Spleen (tissue), 11 donors: ENCODE results near the gene HPSE2. TPM values are rescaled to one million over a fixed set of nuclear protein-coding genes. Genes with fewer than 3 reads are reported as not detected.

Experiments
- DNase-seq: peaks from one replicate; pipeline ENCODE4 v3.0.0-alpha.2; 2020
- H3K27ac ChIP-seq, 8 donors: fragments of 200-600 bp; sonication (generic) in 7 of 8; 1 replicate in 4 of 8; 2 replicates in 4 of 8; pipeline versions ENCODE4 v1.5.0 to v1.8.0; 2016 to 2021; ENCODE audit warnings: inconsistent platforms in 4 of 8, mild to moderate bottlenecking in 4 of 8, moderate library complexity in 1 of 8
- H3K27me3 ChIP-seq, 7 donors: fragments of 200-600 bp; sonication (generic) in 6 of 7; replicated peaks in 1 of 7; 1 replicate in 4 of 7; 2 replicates in 3 of 7; pipeline versions ENCODE4 v1.5.0 to v1.8.0; 2016 to 2021; ENCODE audit warnings: inconsistent platforms in 3 of 7, mild to moderate bottlenecking in 1 of 7
- H3K36me3 ChIP-seq, 6 donors: fragments of 200-600 bp; sonication (generic) in 5 of 6; 1 replicate in 4 of 6; 2 replicates in 2 of 6; pipeline versions ENCODE4 v1.5.0 to v1.8.0; 2016 to 2021; ENCODE audit warnings: inconsistent platforms in 2 of 6
- H3K4me1 ChIP-seq, 6 donors: fragments of 200-600 bp; sonication (generic) in 5 of 6; 1 replicate in 3 of 6; 2 replicates in 3 of 6; pipeline versions ENCODE4 v1.5.0 to v1.8.0; 2016 to 2021; ENCODE audit warnings: inconsistent platforms in 3 of 6
- H3K4me3 ChIP-seq, 8 donors: fragments of 200-600 bp; sonication (generic) in 7 of 8; 1 replicate in 4 of 8; 2 replicates in 4 of 8; pipeline versions ENCODE4 v1.5.0 to v1.8.0; 2016 to 2021; ENCODE audit warnings: inconsistent platforms in 4 of 8, mild to moderate bottlenecking in 4 of 8, moderate library complexity in 2 of 8
- H3K9me3 ChIP-seq, 8 donors: fragments of 200-600 bp; sonication (generic) in 7 of 8; 1 replicate in 4 of 8; 2 replicates in 4 of 8; pipeline versions ENCODE4 v1.5.0 to v1.8.0; 2016 to 2021; ENCODE audit warnings: inconsistent platforms in 4 of 8
- POLR2A ChIP-seq, 3 donors: fragments of 450-650 bp; IDR thresholded peaks; one replicate each; pipeline ENCODE4 v1.5.1; 2017; ENCODE audit warnings: antibody characterized with exemption in 3 of 3, mild to moderate bottlenecking in 1 of 3
- POLR2AphosphoS5 ChIP-seq, 3 donors: sonication (generic); formaldehyde crosslinking; IDR thresholded peaks; one replicate each; pipeline ENCODE4 v1.5.1; 2017; ENCODE audit warnings: antibody characterized with exemption in 3 of 3
- WGBS, 5 donors: extraction: QIAGEN DNeasy Blood & Tissue Kit in 3 of 5; methylation state at CpG; one replicate each; pipeline versions ENCODE4 v1.1.5 to v1.1.7; 2013 to 2018; 5-methylcytosine and 5-hydroxymethylcytosine counted together
- intact Hi-C: fragments of 100-400 bp; cut with DNase I; formaldehyde crosslinking; loops from one replicate; pipeline ENCODE4 v1.15.0; 2023; ENCODE audit warnings: low total_unique reads
- polyA plus RNA-seq, 3 donors: library from polyadenylated mRNA; stranded (reverse); fragments of 200-250 nt; gene quantifications; one replicate each; pipeline ENCODE4 v1.2.1, GENCODE V29; 2013
- total RNA-seq, 7 donors: library from RNA; depleted of rRNA in 3 of 7; stranded (reverse); fragments of >200 nt in 3 of 7; fragmentation: NEBNext Ultra II Directional in 4 of 7; extraction: Animal tissue kit (Norgen Biotek cat#: 25700) in 4 of 7; gene quantifications; one replicate each; pipeline versions ENCODE4 v1.1.0 to v1.2.1, GENCODE V29; 2016 to 2021
- TF ChIP-seq, protein P1 (sequence below), 11 experiments: fragments of 200-600 bp in 7 of 11; fragments of 450-650 bp in 4 of 11; sonication (generic) in 4 of 11; IDR thresholded peaks in 8 of 11; conservative IDR thresholded peaks in 3 of 11; 1 replicate in 7 of 11; 2 replicates in 4 of 11; pipeline versions ENCODE4 v1.4.0 to v1.8.0; 2016 to 2021; ENCODE audit warnings: antibody characterized with exemption in 11 of 11, inconsistent platforms in 4 of 11, mild to moderate bottlenecking in 1 of 11
- donor health status: healthy with polysubstance abuse.
- donor health status: DM: no; HTN: no; CAD: no; lungs with moderate emphysema.
- donor health status: DM: no; HTN: no; CAD: no.
- donor health status: Bipolar disorder and iron deficiency.
- donor health status: healthy.
- donor health status: DM: no; HTN: no; CAD: no.
- donor health status: DM: yes; HTN: yes; CAD: no.

HPSE2 gene
- total and polyA plus RNA-seq, 10 donors: 0.02 to 0.64 (median 0.03) TPM; not detected in 5

GRCh38 chr10:98463976-98464754, 771.5 kb downstream of the HPSE2 start:
- H3K36me3 ChIP-seq: no peaks in the 10 kb centered on the region
- no peak for TF ChIP-seq POLR2A (IDR thresholded peaks at IDR 0.05)
- TF ChIP-seq, protein P1, sequence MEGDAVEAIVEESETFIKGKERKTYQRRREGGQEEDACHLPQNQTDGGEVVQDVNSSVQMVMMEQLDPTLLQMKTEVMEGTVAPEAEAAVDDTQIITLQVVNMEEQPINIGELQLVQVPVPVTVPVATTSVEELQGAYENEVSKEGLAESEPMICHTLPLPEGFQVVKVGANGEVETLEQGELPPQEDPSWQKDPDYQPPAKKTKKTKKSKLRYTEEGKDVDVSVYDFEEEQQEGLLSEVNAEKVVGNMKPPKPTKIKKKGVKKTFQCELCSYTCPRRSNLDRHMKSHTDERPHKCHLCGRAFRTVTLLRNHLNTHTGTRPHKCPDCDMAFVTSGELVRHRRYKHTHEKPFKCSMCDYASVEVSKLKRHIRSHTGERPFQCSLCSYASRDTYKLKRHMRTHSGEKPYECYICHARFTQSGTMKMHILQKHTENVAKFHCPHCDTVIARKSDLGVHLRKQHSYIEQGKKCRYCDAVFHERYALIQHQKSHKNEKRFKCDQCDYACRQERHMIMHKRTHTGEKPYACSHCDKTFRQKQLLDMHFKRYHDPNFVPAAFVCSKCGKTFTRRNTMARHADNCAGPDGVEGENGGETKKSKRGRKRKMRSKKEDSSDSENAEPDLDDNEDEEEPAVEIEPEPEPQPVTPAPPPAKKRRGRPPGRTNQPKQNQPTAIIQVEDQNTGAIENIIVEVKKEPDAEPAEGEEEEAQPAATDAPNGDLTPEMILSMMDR (IDR thresholded peaks at IDR 0.05 in 8 of 11, conservative IDR thresholded peaks at IDR 0.05 in 3 of 11): no peak
- no peak for TF ChIP-seq POLR2AphosphoS5 (IDR thresholded peaks at IDR 0.05)
- no peak for DNase-seq
- WGBS, 5 donors: 47 to 57% (median 49%) methylated on average over 8 of the region's 8 CpGs
- H3K27me3 ChIP-seq: peaks cover 0 to 58% (median 5%) of the 10 kb centered on the region in 7 donors
- H3K9me3 ChIP-seq: no peaks in the 10 kb centered on the region
- intact Hi-C loops: no loop called here
- no peak overlapping the region for H3K4me3 ChIP-seq
- H3K4me1 ChIP-seq: peaks cover 6 to 21% (median 16%) of the 10 kb centered on the region in 6 donors
- no peak overlapping the region for H3K27ac ChIP-seq

DNA sequence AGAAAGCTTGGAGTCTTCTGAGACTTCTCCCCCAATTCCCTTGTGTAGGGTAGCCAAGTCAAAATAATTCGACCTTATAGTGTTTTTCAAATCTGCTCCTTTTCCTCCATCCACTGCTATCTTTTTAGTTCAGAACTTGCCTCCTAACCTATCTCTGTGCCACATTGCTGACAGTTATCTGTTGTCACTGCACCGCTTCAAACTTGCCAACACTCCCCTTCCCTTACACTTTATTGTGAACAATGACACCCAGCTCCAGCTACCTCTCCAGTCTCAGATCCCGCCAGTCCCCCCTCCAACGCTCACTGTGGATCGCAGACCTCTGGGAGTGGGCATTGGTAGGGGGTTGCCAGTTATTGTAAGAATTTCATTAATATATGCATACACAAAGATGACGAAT, 772.6 kb downstream of the HPSE2 start:
- intact Hi-C loops: no loop called here
- WGBS, 5 donors: 87 to 97% (median 91%) methylated on average over 6 of the region's 6 CpGs
- Histone ChIP-seq H3K27ac (no peak overlapping the region), H3K27me3 (peaks cover 0 to 54% (median 5%) of the 10 kb centered on the region in 7 donors), H3K4me1 (peaks cover 0 to 10% (median 9%) of the 10 kb centered on the region in 6 donors), H3K4me3 (no peak overlapping the region), H3K36me3 (no peaks in the 10 kb centered on the region), H3K9me3 (no peaks in the 10 kb centered on the region)
- TF ChIP-seq POLR2A (IDR thresholded peaks at IDR 0.05) (no peak), POLR2AphosphoS5 (IDR thresholded peaks at IDR 0.05) (no peak)
- TF ChIP-seq, protein P1 (IDR thresholded peaks at IDR 0.05 in 8 of 11, conservative IDR thresholded peaks at IDR 0.05 in 3 of 11): no peak
- no peak for DNase-seq

DNA sequence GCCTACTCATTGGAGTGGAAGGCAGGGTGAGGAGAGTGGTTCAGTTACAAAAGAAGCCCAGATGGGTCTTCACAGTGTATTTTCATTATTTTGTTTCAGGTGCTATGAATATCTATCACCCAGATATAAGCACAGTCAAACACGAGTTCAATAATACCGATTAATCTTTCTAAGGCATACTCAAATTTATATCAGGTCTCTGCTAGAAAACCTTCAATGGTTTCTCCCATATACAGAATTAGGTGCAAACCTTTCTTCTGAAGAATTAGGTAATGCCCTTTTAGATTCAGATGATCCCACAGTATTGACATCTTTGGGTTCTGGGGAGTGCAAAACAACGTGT, 774.2 kb downstream of the HPSE2 start:
- Histone ChIP-seq H3K4me1 (no peaks in the 10 kb centered on the region), H3K4me3 (no peak overlapping the region), H3K27me3 (peaks cover 0 to 55% (median under 1%) of the 10 kb centered on the region in 7 donors), H3K36me3 (no peaks in the 10 kb centered on the region), H3K9me3 (no peaks in the 10 kb centered on the region), H3K27ac (no peak overlapping the region)
- intact Hi-C loops: no loop called here
- 89 to 96% (median 95%) methylated on average over 3 of the region's 3 CpGs for WGBS, 5 donors
- no peak for TF ChIP-seq POLR2A (IDR thresholded peaks at IDR 0.05)
- TF ChIP-seq, protein P1 (IDR thresholded peaks at IDR 0.05 in 8 of 11, conservative IDR thresholded peaks at IDR 0.05 in 3 of 11): no peak
- no peak for TF ChIP-seq POLR2AphosphoS5 (IDR thresholded peaks at IDR 0.05)
- DNase-seq: no peak

GRCh38 chr10:98460837-98461499, 774.7 kb downstream of the HPSE2 start:
- TF ChIP-seq POLR2A (IDR thresholded peaks at IDR 0.05) (no peak), POLR2AphosphoS5 (IDR thresholded peaks at IDR 0.05) (no peak)
- TF ChIP-seq, protein P1 (IDR thresholded peaks at IDR 0.05 in 8 of 11, conservative IDR thresholded peaks at IDR 0.05 in 3 of 11): no peak
- H3K27me3 ChIP-seq: peaks cover 0 to 54% (median 0%) of the 10 kb centered on the region in 7 donors
- H3K4me3 ChIP-seq: no peak overlapping the region
- no peak overlapping the region for H3K27ac ChIP-seq
- no peaks in the 10 kb centered on the region for H3K9me3 ChIP-seq
- WGBS, 5 donors: 73 to 97% (median 89%) methylated on average over 3 of the region's 3 CpGs
- H3K4me1 ChIP-seq: no peaks in the 10 kb centered on the region
- DNase-seq: no peak
- no peaks in the 10 kb centered on the region for H3K36me3 ChIP-seq
- intact Hi-C loops: no loop called here
